ENCODE measurements around the gene MRAP2.

The MRAP2 gene

DNA sequence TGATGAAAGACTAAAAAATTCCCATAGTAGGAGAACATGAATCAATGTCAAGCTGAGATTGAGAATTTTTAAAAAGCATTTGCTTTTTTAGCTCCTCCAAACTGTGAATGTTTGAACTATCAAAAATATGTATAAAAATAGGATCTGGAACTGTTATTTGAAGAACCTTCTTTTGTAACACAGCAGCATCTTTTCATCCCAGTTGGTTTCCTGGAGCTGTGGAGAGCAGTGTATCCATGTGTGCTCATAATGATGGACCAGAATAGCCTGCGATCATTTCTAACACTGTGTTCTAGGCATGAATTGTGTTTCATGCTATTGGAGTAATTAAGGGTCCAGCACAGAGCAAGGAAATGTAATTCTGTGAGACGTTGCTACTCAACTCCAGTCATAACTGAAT, 22.1 kb downstream of the MRAP2 start:
- in situ Hi-C loops (cut with HindIII; ENCODE audit: low sequenced_read_pairs) = no loop called here
- TF ChIP-seq, protein P1, sequence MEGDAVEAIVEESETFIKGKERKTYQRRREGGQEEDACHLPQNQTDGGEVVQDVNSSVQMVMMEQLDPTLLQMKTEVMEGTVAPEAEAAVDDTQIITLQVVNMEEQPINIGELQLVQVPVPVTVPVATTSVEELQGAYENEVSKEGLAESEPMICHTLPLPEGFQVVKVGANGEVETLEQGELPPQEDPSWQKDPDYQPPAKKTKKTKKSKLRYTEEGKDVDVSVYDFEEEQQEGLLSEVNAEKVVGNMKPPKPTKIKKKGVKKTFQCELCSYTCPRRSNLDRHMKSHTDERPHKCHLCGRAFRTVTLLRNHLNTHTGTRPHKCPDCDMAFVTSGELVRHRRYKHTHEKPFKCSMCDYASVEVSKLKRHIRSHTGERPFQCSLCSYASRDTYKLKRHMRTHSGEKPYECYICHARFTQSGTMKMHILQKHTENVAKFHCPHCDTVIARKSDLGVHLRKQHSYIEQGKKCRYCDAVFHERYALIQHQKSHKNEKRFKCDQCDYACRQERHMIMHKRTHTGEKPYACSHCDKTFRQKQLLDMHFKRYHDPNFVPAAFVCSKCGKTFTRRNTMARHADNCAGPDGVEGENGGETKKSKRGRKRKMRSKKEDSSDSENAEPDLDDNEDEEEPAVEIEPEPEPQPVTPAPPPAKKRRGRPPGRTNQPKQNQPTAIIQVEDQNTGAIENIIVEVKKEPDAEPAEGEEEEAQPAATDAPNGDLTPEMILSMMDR (IDR thresholded peaks at IDR 0.05; ENCODE audit: low read depth, low read length) = no peak
- no peak overlapping the region for H3K4me3 ChIP-seq (ENCODE audit: low read depth, low read length)
- no peak for DNase-seq (ENCODE audit: low read depth, low spot score)

DNA sequence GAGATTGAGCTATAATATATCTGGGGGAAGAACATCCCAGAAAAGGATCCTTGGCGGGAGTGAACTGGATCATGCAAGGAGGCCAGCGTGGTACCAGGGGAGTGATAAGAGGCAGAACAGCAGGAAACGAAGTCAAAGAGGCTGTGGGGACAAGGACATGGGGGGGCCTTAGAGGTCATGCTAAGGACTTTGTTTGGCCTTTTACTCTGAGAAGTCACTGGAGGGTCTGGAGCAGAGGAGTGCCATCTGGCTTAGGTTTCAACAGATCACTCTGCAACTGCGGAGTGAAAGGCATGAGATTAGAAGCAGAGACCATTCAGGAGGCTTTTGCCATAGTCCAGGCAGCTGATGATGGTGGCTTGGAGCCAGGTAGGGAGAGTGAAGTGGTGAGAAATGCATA, 24.3 kb downstream of the MRAP2 start:
- in situ Hi-C loops (cut with HindIII; ENCODE audit: low sequenced_read_pairs) = no loop called here
- no peak overlapping the region for H3K4me3 ChIP-seq (ENCODE audit: low read depth, low read length)
- DNase-seq (ENCODE audit: low read depth, low spot score) = no peak
- TF ChIP-seq, protein P1 (IDR thresholded peaks at IDR 0.05; ENCODE audit: low read depth, low read length) = no peak

DNA sequence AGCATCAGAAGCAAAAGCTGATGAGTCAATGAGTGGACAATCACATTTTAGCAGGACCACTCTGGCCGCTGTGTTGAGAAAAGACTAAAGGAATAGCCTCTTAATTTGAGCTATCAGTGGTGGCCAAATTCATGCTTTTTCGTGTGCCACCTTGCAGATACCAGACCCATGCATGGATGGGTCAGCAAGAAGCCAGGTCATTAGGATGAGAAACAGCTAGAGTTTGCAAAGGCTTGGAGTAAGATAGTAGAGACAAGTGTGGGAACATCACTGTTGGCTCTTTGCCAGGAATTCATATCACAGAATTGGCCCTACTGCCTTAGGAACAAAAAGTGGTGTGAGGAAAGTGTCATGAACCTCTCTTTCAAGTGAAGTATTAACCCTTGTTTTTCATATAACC, 25.5 kb downstream of the MRAP2 start:
- H3K4me3 ChIP-seq (ENCODE audit: low read depth, low read length) = no peak overlapping the region
- TF ChIP-seq, protein P1 (IDR thresholded peaks at IDR 0.05; ENCODE audit: low read depth, low read length) = no peak
- DNase-seq (ENCODE audit: low read depth, low spot score) = no peak
- in situ Hi-C loops (cut with HindIII; ENCODE audit: low sequenced_read_pairs) = no loop called here

DNA sequence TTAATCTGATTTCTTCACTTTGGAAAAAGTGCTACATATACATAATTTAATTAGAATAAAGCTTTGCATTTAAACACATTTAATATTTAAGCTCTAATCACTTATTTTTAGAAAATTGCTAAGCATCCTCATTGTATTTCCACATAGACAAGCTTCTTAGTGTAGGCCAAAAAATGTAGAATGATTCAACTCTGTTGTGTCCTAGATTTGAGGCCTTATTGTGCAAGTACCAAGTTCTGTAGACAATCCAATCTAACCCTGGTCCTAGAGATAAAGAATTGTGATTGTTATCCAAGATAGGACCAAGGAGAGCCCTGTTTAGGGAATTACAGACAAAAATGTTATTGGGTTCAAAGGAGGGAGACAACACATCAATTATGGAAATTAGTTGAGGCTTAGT, 27.6 kb downstream of the MRAP2 start:
- DNase-seq (ENCODE audit: low read depth, low spot score) = no peak
- H3K4me3 ChIP-seq (ENCODE audit: low read depth, low read length) = no peak overlapping the region
- TF ChIP-seq, protein P1 (IDR thresholded peaks at IDR 0.05; ENCODE audit: low read depth, low read length) = no peak
- in situ Hi-C loops (cut with HindIII; ENCODE audit: low sequenced_read_pairs) = no loop called here

DNA sequence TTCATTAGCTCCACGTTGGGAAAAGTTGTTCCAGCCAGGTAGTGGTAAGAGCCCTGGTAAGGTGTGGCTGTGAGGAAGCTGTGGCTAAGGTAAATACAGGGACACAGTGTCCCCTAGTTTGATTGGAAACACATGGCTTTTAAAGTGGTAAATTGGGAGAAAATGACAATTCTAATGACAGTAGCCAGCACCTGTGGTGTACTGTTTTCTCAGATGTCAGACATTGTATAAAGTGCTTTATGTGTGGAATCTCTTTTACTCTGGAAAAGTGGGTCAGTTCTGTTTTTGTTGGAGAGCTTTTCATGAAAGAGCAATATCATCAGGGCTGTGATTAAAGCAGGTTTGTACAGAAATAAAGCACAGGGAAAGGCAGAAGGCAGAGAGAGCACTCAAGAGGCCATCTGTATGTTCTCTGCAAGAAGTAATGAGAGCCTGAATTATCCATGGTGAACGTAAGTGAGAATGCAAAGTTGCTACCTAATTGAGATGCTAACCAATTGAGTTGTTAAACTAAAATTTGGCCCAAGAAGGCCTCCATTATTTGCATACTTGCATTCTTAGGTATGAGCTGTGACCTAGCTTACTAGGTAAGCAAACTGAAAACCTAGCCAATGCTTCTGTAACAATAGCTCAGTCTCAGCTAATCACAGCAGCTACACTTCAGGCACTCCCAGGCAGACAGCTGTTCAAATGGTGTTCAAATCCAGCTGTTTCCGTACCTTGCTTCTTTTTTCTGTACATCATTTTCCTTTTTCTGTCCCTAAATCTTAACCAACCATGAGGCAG, 28.2 kb downstream of the MRAP2 start:
- DNase-seq (ENCODE audit: low read depth, low spot score) = no peak
- in situ Hi-C loops (cut with HindIII; ENCODE audit: low sequenced_read_pairs) = no loop called here
- no peak overlapping the region for H3K4me3 ChIP-seq (ENCODE audit: low read depth, low read length)
- TF ChIP-seq, protein P1 (IDR thresholded peaks at IDR 0.05; ENCODE audit: low read depth, low read length) = no peak

DNA sequence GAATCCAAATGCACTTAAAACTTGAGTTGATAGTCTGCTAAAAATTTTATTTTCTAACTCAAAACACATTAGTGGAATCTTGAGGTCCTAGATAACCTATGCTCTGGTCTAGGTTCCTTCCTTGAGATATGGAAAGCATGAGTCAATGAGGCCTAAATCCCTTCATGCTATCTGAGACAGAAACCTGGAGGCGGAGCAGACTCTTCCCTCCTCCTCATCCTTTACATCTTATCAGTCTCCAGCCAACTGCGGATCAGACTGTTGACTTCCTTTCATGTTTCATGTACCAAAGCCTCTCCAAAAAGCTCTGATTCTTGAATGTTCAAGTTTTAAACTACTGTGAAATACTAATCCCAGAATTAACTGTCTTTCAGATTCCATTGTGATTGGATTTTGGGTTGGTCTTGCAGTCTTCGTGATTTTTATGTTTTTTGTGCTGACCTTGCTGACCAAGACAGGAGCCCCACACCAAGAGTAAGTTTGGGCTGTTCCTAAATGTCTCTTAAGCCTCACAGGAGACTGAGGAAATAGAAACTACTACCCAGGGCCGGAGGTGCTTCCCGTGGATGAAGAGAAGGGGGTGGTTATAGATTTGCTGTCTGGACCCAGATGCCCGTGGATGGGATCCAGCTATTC, 29.1 kb downstream of the MRAP2 start:
- no peak overlapping the region for H3K4me3 ChIP-seq (ENCODE audit: low read depth, low read length)
- TF ChIP-seq, protein P1 (IDR thresholded peaks at IDR 0.05; ENCODE audit: low read depth, low read length) = no peak
- in situ Hi-C loops (cut with HindIII; ENCODE audit: low sequenced_read_pairs) = no loop called here
- no peak for DNase-seq (ENCODE audit: low read depth, low spot score)
